Midbrain (tissue), 1 donor: ENCODE data around the gene HMX3.

Source experiments
- DNase-seq: peaks from one replicate; lab custom pipeline; 2025; lab: John Stamatoyannopoulos, UW

Gene HMX3

DNA sequence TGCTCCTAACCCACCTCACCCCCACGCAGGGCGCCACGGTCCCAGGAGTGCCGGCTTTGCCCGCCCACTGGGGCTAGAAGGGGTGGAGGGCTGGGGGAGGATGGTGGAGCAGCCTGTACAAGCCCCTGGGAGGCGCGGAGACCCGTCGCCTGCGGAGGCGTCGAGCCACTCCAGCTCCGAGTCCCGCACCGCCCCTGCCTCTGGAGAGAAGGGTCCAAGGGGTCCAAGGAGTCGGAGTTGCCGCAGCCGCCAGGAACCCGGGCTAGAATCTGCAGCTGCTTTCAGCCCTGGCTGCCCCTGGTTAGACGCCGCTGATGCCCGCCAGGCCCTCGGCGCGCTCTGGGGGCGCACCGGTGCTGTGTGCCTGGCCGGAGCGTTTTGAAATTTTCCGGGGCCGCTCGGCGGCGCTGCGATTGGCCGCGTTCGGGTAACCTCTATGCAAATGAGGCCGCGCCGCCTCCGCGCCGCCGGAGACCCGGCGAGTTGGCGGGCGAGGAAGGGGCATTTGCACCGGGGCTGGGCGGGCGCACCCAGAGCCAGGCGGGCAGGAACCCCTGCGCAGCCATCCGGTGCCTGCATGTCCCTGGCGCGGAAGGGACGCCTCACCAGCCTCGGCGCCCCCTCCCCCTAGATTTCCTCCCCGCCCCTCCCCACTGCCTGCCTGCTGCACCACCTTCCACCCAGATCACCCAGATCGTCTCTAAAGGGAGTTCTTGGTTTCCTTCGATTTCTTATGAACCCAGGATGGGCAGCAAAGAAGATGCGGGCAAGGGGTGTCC, 12.1 kb downstream of the HMX3 start, which contains the start of gene HMX2:
HMX2 (plus strand) TSS at position 502 of the 779 bp plus-strand sequence; CDS start at position 745, 243 bp downstream.
- DNase-seq, result no peak

DNA sequence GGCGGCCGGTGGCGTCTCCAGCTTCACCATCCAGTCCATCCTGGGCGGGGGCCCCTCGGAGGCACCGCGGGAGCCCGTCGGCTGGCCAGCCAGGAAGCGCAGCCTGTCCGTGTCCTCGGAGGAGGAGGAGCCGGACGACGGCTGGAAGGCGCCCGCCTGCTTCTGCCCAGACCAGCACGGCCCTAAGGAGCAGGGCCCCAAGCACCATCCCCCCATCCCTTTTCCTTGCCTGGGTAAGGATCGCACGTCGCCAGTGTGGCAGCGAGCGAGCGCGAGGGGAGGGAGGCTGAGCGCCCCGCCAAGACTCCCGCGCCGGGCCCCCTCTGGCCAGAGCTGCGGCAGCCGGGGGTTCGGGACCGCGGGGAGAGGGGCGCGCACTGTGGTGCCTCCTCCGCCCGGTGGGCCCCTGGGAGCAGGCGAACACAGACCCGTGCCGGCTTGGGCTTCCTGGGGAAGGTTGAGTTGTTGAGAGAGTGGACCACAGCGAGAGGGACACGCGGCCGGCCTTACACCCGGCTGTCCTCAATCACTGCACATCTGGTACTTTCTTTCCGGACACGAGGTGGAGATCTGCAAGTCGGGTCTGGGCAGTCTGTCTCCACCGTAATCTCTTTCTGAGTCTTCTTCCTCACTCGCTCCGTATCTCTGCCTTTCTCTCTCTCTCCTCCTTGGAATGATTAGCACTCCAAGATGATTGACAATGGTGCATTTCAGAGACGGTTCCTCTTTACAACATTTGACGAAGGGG, 12.8 kb downstream of the HMX3 start:
- no peak for DNase-seq

DNA sequence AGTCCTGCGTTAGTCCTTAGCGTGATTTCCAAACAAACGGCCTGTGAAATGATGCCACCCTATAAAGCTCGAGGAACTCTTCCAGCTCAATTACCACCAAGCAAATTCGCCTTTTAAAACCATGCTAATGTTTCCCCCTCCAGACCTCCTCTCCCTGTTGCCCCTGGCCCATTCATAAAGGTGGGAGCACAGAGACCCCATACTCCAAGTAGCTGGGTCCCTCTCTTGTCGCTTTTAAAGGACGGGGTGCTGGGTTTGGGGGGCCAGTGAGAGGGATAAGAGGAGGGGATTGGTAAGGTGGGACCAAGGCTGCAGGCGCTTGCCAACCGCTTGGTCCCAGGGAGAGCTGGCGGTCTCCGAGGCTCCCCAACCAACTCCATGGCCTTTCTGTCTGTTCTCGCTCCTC, 13.4 kb downstream of the HMX3 start:
- no peak for DNase-seq

DNA sequence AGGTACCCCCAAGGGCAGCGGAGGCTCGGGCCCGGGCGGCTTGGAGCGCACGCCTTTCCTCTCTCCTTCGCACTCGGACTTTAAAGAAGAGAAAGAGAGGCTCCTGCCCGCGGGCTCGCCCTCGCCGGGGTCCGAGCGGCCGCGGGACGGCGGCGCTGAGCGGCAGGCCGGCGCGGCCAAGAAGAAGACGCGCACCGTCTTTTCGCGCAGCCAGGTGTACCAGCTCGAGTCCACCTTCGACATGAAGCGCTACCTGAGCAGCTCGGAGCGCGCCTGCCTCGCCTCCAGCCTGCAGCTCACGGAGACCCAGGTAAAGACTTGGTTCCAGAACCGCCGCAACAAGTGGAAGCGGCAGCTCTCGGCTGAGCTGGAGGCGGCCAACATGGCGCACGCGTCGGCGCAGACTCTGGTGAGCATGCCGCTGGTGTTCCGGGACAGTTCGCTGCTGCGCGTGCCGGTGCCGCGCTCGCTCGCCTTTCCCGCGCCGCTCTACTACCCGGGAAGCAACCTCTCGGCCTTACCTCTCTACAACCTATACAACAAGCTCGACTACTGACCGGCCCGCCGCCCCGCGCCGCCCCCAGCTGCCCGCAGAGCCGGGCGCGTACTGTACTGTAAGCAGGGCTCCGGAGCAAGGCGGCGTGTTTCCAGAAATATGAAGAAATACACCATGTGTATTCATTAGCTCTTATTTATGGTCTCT, 13.9 kb downstream of the HMX3 start:
- DNase-seq, result no peak

- DNase-seq, result no peak
Measured at GRCh38 chr10:123150271-123150985, 14.7 kb downstream of the HMX3 start.

DNA sequence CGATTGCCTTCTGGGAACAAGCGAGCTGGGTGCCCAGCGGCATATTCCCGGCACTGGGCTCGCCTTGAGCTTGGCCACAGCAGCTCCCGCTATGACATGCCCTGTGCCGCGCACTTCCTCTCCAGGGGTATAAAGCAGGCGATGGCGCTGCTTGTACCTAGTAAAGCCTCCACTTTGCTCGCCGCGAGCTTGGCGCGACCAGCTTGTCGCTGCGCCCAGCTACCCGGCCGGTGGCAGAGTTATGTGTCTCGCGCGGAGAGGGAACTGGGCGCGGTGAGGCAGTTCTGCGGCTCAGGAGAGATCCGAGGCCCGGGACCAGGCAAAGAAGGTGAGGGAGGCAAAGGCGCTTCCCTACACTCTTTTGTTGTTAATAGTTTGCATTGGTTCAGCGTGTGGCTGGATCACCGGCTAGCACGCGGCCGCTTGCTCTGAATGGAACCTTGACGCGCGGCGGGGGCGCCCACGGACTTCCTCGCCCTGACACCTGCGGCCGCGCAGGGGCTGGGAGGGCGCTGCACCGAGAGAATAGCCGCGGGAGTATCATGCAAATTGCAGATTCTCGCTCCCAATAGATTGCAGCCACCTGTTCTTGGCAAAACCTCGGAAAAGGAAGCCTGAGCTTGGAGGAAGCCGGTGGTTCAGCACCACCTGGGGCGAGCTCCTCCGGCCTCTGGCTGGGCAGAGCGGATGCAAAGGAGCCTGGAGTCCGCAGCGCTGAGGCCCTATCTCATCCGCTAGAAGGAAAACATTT, 15.4 kb downstream of the HMX3 start:
- no peak for DNase-seq

- no peak for DNase-seq
Measured at GRCh38 chr10:123151737-123152135, 16.0 kb downstream of the HMX3 start.

DNA sequence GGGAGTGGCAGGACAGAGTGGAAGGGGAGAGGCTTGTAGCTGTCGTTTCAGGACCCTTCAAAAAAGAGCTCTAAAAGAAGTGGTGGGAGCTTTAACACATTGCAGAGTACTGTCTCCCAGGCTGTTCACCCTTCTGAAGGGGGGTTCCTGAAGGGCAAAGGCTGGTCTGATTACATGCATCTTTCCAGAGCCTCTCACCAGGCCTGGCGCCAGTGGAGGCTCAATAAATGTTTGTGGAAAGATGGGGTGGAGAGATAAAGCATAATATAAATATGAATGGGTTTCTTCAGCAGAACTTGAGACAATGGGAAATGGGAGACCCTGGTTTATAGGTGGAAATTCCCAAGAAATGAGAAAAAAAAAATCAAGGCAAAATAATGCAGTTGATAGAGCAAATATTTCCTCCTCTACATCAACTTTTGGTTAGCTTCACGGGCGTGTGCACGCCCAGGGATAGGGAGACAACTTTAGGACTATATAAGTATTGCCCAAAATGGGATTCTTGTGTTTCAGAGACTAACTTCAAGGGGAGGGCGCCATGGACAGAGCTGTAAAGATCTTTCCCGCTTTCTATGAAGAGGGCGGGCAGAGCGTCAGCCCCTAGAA, 17.8 kb downstream of the HMX3 start:
- no peak for DNase-seq

GRCh38 chr10:123154092-123154710, 18.4 kb downstream of the HMX3 start, which contains the start of gene BUB3:
Gene BUB3, plus strand, starts transcription at chr10:123154402. Its CDS starts 516 bp downstream, at chr10:123154918.
- DNase-seq, result peak; percentile 100

DNA sequence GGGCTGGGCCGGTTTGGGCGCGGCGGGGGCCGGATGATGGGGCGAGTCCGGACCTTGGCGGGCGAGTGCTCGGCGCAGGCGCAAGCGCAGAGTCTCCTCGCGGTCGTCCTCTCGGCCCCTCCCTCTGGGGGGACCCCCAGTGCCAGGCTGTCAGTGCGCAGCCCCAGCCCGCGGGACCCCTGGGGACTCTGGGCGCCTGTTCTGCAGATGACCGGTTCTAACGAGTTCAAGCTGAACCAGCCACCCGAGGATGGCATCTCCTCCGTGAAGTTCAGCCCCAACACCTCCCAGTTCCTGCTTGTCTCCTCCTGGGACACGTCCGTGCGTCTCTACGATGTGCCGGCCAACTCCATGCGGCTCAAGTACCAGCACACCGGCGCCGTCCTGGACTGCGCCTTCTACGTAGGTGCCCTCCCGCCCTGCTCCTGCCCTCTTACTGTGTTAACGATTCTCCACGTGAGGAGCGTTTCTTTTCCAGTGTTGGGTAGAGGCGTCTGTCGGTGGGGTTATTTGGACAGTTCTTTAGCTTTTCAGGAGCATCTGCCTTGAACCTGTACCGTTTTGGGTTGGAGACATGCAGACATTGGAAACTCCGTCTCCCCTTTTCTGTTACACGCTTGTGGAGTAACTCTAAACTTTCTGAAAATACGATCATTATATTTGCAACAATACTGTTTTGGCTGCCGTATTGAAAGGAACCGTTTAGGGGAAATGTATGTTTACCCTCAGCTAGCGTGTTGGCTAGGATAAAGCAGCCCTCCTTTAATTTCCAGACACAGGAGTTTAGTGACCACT, 19.1 kb downstream of the HMX3 start:
- DNase-seq, result peak; percentile 26

- DNase-seq, result no peak
Measured at GRCh38 chr10:123156078-123156477, 20.3 kb downstream of the HMX3 start.

DNA sequence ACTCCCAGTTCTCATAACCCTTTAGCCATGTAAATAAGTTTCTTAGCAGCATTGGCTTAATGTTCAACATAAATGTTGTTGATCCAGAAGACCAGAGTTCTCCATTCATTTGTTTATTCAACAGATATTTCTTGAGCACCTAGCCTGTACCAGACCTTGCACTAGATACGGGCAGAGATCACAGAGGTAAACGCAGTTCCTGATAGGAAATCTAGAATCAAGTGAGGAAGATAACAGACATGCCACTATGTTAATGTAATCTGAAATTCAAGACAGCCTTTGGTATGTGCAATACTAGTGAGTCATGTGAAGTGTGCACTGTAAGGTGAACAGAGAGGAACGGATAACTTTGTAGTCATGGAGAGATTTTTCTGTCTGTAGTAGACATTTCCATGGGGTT, 21.4 kb downstream of the HMX3 start:
- DNase-seq, result no peak

- no peak for DNase-seq
Measured at GRCh38 chr10:123158682-123159081, 22.9 kb downstream of the HMX3 start.

- no peak for DNase-seq
Measured at GRCh38 chr10:123160311-123160980, 24.7 kb downstream of the HMX3 start.

- no peak for DNase-seq
Measured at GRCh38 chr10:123164319-123164718, 28.5 kb downstream of the HMX3 start.

DNA sequence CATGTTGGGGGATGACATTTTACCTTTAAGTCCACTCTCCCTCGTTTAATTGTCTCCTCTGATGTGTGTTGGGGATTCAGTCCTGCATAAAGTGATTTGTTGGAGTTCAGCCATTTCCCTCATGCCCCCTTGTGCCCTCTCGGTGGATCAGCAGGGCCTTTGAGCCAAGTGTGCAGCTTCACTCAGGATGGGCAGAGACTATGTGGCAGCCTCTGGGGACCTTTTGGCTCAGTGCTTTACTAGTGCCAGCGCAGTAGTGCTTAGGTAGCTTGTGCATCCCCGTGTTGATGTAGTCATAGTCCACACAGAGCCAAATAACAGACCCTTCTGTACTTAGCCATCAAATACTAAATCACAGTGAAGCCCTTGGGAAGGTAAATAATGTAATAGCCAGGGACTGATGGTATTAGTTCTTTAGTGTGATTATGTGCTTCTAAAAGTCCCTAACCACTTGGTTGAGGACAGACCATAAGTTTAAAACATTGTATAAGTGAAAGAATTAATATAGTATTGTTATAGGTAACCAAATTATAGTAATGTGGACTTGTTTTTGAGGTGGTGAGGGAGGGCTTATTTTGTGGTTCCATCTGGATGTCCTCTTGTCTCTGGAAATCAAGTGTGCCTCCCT, 29.8 kb downstream of the HMX3 start:
- DNase-seq, result no peak

DNA sequence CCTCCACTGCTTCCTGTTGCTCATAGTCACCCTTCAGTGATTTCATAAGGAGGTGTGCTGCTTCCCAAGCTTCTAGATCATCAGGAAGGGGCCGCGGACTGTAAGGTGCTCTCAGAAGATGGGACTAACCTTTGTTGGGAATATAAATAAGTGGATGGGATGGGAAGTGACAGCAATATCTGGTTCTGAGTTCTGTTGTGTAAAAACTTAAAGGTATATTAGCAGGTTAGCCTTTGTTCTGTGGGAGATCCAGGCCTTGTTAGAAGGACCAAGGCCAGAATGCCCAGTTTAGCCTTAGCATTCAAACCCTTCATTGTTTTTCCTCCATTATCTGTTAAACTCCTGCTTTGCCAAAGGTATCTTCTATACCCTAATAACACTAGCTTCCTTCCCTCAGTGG, 30.8 kb downstream of the HMX3 start:
- no peak for DNase-seq

GRCh38 chr10:123170961-123171360, 35.2 kb downstream of the HMX3 start:
- DNase-seq, result no peak
